ENCODE results near the gene PLXNA3.

The PLXNA3 gene

DNA sequence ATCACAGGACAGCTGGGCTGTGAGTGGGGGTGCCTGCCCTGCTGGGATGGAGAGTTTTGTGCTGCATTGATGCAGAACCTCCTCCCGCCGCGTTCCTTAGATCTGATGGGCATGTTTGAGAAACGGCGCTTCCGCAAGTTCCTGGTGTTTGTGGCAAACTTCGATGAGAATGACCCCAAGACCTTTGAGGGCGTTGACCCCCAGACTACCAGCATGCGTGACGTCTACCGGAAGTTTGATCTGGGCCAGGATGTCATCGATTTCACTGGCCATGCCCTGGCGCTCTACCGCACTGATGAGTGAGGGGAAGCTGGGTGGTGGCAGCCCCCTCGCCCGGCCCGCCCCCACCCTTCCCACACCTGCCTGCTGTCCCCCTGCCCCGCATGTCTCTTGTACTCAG, 18.2 kb upstream of the PLXNA3 start:
- DNase-seq (ENCODE audit: low read depth in 2 of 2): no peak
- H3K4me3 ChIP-seq (replicated peaks in 1 of 2; ENCODE audit: low read depth in 2 of 2, low read length in 2 of 2): no peak overlapping the region
- no peak for TF ChIP-seq CTCF (IDR thresholded peaks at IDR 0.05; ENCODE audit: low read depth, low read length)

- H3K4me3 ChIP-seq (replicated peaks in 1 of 2; ENCODE audit: low read depth in 2 of 2, low read length in 2 of 2): no peak overlapping the region
- TF ChIP-seq CTCF (IDR thresholded peaks at IDR 0.05; ENCODE audit: low read depth, low read length): no peak
- DNase-seq (ENCODE audit: low read depth in 2 of 2): no peak
Measured at GRCh38 chrX:154440623-154441357, 17.3 kb upstream of the PLXNA3 start.

GRCh38 chrX:154441564-154441963, 16.5 kb upstream of the PLXNA3 start:
- no peak for DNase-seq (ENCODE audit: low read depth in 2 of 2)
- TF ChIP-seq CTCF (IDR thresholded peaks at IDR 0.05; ENCODE audit: low read depth, low read length): no peak
- H3K4me3 ChIP-seq (replicated peaks in 1 of 2; ENCODE audit: low read depth in 2 of 2, low read length in 2 of 2): no peak overlapping the region

DNA sequence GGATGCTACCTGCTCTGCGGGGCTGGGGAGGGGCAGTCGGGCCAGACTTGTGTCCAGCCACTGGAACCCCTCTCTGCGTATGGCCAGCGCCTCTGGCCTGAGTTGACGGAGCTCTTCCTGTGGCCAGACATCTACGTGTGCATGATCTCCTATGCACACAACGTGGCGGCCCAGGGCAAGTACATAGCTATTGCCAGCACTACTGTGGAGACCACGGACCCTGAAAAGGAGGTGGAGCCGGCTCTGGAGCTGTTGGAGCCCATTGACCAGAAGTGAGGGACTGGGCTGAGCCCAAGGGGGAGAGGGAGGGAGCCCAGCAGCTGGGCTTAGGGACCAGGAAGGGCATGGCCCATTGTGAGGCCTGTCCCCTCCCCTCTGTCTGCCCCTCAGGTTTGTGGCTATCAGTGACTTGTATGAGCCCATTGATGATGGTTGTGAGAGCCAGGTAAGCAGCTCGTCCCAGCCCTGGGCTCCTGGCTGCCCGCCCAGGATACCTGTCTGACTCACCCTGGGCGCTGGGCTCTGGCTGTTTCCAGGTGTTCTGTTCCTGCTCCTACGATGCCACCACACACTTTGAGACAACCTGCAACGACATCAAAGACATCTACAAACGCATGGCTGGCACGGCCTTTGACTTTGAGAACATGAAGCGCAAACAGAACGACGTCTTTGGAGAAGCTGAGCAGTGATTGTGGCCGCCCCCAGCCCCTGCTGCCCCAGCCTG, 15.9 kb upstream of the PLXNA3 start:
- no peak for TF ChIP-seq CTCF (IDR thresholded peaks at IDR 0.05; ENCODE audit: low read depth, low read length)
- no peak for DNase-seq (ENCODE audit: low read depth in 2 of 2)
- no peak overlapping the region for H3K4me3 ChIP-seq (replicated peaks in 1 of 2; ENCODE audit: low read depth in 2 of 2, low read length in 2 of 2)

GRCh38 chrX:154443479-154443910, 14.6 kb upstream of the PLXNA3 start:
- no peak for DNase-seq (ENCODE audit: low read depth in 2 of 2)
- H3K4me3 ChIP-seq (replicated peaks in 1 of 2; ENCODE audit: low read depth in 2 of 2, low read length in 2 of 2): peak overlapping the region; percentile 26 to 33
- no peak for TF ChIP-seq CTCF (IDR thresholded peaks at IDR 0.05; ENCODE audit: low read depth, low read length)

DNA sequence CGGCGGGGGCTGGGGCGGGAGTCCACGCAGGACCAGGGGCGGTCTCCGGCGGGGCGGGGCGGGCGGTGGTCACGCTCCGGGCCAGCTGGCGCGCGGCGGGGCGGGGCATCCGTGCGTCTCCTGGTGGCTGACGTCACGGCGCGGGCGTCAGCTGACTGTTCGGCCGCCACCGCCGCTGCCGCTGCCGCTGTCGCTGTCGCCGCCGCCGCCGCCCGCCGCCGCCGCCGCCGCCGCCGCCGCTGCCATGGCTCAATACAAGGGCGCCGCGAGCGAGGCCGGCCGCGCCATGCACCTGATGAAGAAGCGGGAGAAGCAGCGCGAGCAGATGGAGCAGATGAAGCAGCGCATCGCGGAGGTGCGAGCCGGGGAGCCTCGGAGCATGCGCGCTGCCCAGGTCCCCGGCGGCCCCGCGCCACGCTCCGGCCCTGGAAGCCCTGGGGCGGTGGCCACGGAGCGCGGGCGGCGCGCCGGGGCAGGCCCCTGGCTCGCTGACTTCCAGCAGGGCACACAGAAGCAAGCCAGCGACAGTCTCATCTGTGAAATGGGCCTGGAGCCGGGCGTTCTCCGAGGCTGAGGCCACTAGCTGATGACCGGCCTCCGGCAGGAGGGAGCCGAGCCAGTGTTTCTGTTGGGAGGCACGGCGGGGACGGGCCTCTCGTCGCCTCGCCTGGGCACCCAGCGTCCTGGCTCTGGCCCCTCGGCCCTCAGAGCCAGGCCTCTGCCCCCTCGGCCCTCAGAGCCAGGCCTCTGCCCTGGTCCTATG, 13.9 kb upstream of the PLXNA3 start, which contains the start of gene FAM50A:
FAM50A (plus strand) TSS at position 150 of the 763 bp plus-strand sequence; CDS start at position 245, 95 bp downstream.
- peak; percentile 53 to 65 for DNase-seq (ENCODE audit: low read depth in 2 of 2)
- H3K4me3 ChIP-seq (replicated peaks in 1 of 2; ENCODE audit: low read depth in 2 of 2, low read length in 2 of 2): peak within 1 kb of the TSS; percentile 67
- TF ChIP-seq CTCF (IDR thresholded peaks at IDR 0.05; ENCODE audit: low read depth, low read length): no peak

All from cardiac fibroblast (primary cell).